Smooth muscle cell (in vitro differentiated cells): ENCODE measurements around the gene PSMG4. TPM values are rescaled to one million over a fixed set of nuclear protein-coding genes. Genes with fewer than 3 reads are reported as not detected.

Source experiments
- DNase-seq: peaks from one replicate; lab custom pipeline; 2025; ENCODE audit not compliant: unreplicated experiment; lab: John Stamatoyannopoulos, UW
- H2AFZ ChIP-seq: fragments of 200-600 bp; sonication (generic); 2 replicates; pipeline ENCODE4 v1.6.0; 2016; ENCODE audit warnings: antibody characterized with exemption, low read depth, mild to moderate bottlenecking
- H3F3A ChIP-seq: fragments of 200-600 bp; sonication (generic); 2 replicates; pipeline ENCODE4 v1.6.0; 2017; ENCODE audit warnings: antibody characterized with exemption, low read depth
- H3K27ac ChIP-seq: fragments of 200-600 bp; sonication (generic); 2 replicates; pipeline ENCODE4 v1.5.1; 2016; ENCODE audit warnings: low read depth, mild to moderate bottlenecking
- H3K27me3 ChIP-seq: fragments of 200-600 bp; sonication (generic); 2 replicates; pipeline ENCODE4 v1.6.1; 2016; ENCODE audit warnings: low read depth, mild to moderate bottlenecking
- H3K36me3 ChIP-seq: fragments of 200-600 bp; sonication (generic); 2 replicates; pipeline ENCODE4 v1.5.1; 2016; ENCODE audit warnings: low read depth
- H3K4me1 ChIP-seq: fragments of 200-600 bp; sonication (generic); 2 replicates; pipeline ENCODE4 v1.5.1; 2016; ENCODE audit warnings: low read depth
- H3K4me2 ChIP-seq: fragments of 200-600 bp; sonication (generic); 2 replicates; pipeline ENCODE4 v1.6.0; 2016; ENCODE audit warnings: mild to moderate bottlenecking
- H3K4me3 ChIP-seq: fragments of 200-600 bp; sonication (generic); 2 replicates; pipeline ENCODE4 v1.5.1; 2016; ENCODE audit warnings: mild to moderate bottlenecking
- H3K79me2 ChIP-seq: fragments of 200-600 bp; sonication (generic); 2 replicates; pipeline ENCODE4 v1.6.0; 2016; ENCODE audit warnings: low read depth, mild to moderate bottlenecking
- H3K9ac ChIP-seq: fragments of 200-600 bp; sonication (generic); 2 replicates; pipeline ENCODE4 v1.6.0; 2016; ENCODE audit warnings: low read depth
- H3K9me3 ChIP-seq: fragments of 200-600 bp; sonication (generic); replicated peaks from 2 replicates; pipeline ENCODE4 v1.5.1; 2016; ENCODE audit warnings: low read depth
- H4K20me1 ChIP-seq: fragments of 200-600 bp; sonication (generic); 2 replicates; pipeline ENCODE4 v1.6.0; 2016; ENCODE audit warnings: low read depth
- CTCF ChIP-seq: fragments of 200-600 bp; sonication (generic); IDR thresholded peaks from 2 replicates; pipeline ENCODE4 v1.5.1; 2017; ENCODE audit warnings: borderline replicate concordance, mild to moderate bottlenecking, antibody characterized with exemption; ENCODE audit not compliant: insufficient read depth, poor library complexity, severe bottlenecking
- WGBS: methylation state at CpG from one replicate; pipeline ENCODE4 v1.1.7; 2016; ENCODE audit warnings: low lambda C conversion rate; 5-methylcytosine and 5-hydroxymethylcytosine counted together
- polyA plus RNA-seq: library from polyadenylated mRNA; unstranded; fragments of >200 nt; fragmentation: Nextera tagmentation; extraction: Ambion mirVana; gene quantifications from 2 replicates; pipeline ENCODE4 v1.2.1, GENCODE V29; 2016
- total RNA-seq: library from RNA; depleted of rRNA; stranded (reverse); fragments of >200 nt; gene quantifications from 2 replicates; pipeline ENCODE4 v1.2.3, GENCODE V29; 2014

The PSMG4 gene
- total and polyA plus RNA-seq, 2 experiments from 2014 or later = 10.9 to 12.5 TPM

DNA sequence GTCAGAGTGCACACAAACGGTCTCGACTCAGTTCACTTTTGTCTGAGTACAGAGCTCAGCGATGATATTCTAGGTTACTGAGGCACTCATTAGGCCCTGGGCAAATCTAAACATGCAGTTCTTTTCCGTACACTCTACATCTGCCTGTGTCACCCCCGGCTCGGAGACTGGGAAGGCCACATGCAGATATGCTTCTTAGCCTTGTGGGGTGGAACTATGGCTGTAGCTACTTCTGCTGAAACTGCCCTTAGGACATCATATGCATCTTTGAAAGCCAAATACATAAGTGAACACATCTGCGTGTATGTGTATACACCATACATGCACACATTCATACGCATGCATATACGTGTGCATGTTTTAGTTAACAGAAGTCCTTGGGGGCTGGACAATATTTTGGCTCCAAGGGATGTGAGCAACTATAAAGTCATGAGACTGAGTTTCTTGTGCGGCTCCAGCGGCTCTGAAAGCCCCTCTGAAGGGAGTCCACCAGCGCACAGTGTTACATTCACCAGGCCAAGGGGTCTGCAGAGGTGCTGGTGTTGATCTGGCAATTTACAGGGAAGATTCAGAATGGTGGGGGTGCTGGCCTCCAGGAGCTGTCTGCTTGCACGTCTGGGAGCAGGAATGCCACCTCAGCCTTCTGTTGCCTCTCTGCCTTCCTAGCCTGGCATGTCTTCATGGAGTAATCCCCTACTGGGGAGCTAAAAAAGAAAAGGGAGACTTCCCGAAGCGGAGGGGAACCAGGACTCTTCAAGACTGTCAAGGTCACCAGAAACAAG lies 31.6 kb downstream of the PSMG4 start:
- Histone ChIP-seq H2AFZ (no peak overlapping the region), H3K4me1 (no peaks in the 10 kb centered on the region), H3K9ac (no peak overlapping the region), H3K79me2 (no peaks in the 10 kb centered on the region), H3K4me2 (no peak overlapping the region), H3F3A (no peaks in the 10 kb centered on the region), H3K9me3 (no peaks in the 10 kb centered on the region), H3K27ac (no peak overlapping the region), H3K4me3 (no peak overlapping the region), H3K36me3 (no peaks in the 10 kb centered on the region), H4K20me1 (no peaks in the 10 kb centered on the region), H3K27me3 (no peaks in the 10 kb centered on the region)
- no peak for DNase-seq
- WGBS = 94% methylated on average over 15 of the region's 15 CpGs
- no peak for TF ChIP-seq CTCF

GRCh38 chr6:3290931-3291211 lies 32.1 kb downstream of the PSMG4 start:
- Histone ChIP-seq H3K27ac (no peak overlapping the region), H3K79me2 (no peaks in the 10 kb centered on the region), H3K4me3 (no peak overlapping the region), H3K4me1 (no peaks in the 10 kb centered on the region), H3K4me2 (no peak overlapping the region), H3F3A (no peaks in the 10 kb centered on the region), H3K9me3 (no peaks in the 10 kb centered on the region), H3K36me3 (no peaks in the 10 kb centered on the region), H3K9ac (no peak overlapping the region), H3K27me3 (no peaks in the 10 kb centered on the region), H4K20me1 (no peaks in the 10 kb centered on the region), H2AFZ (no peak overlapping the region)
- no peak for TF ChIP-seq CTCF
- DNase-seq = no peak
- 95% methylated on average over 11 of the region's 11 CpGs for WGBS

- no peaks in the 10 kb centered on the region for H4K20me1 ChIP-seq
- no peaks in the 10 kb centered on the region for H3K27me3 ChIP-seq
- H3K4me1 ChIP-seq = no peaks in the 10 kb centered on the region
- no peak overlapping the region for H3K27ac ChIP-seq
- no peak overlapping the region for H3K4me2 ChIP-seq
- no peak for DNase-seq
- TF ChIP-seq CTCF = no peak
- no peak overlapping the region for H2AFZ ChIP-seq
- H3K9me3 ChIP-seq = no peaks in the 10 kb centered on the region
- no peaks in the 10 kb centered on the region for H3K79me2 ChIP-seq
- H3K4me3 ChIP-seq = no peak overlapping the region
- no peaks in the 10 kb centered on the region for H3K36me3 ChIP-seq
- WGBS = 95% methylated on average over 4 of the region's 4 CpGs
- H3F3A ChIP-seq = no peaks in the 10 kb centered on the region
- H3K9ac ChIP-seq = no peak overlapping the region
Observed at GRCh38 chr6:3291346-3291745, 32.6 kb downstream of the PSMG4 start.

GRCh38 chr6:3291987-3292386 lies 33.2 kb downstream of the PSMG4 start:
- Histone ChIP-seq H3K9me3 (no peaks in the 10 kb centered on the region), H2AFZ (no peak overlapping the region), H3K36me3 (no peaks in the 10 kb centered on the region), H3K4me2 (no peak overlapping the region), H3K4me3 (no peak overlapping the region), H3K27ac (no peak overlapping the region), H3K27me3 (no peaks in the 10 kb centered on the region), H3K79me2 (no peaks in the 10 kb centered on the region), H4K20me1 (no peaks in the 10 kb centered on the region), H3K9ac (no peak overlapping the region), H3F3A (no peaks in the 10 kb centered on the region), H3K4me1 (no peaks in the 10 kb centered on the region)
- WGBS = 56% methylated on average over 7 of the region's 7 CpGs
- no peak for TF ChIP-seq CTCF
- DNase-seq = no peak
